Ascending aorta (tissue), 2 donors: ENCODE data around the gene PTPRN2. TPM values are rescaled to one million over a fixed set of nuclear protein-coding genes. Genes with fewer than 3 reads are reported as not detected.
"Not testable (repeated sequence)": the region's sequence is repeated elsewhere in the genome, so short reads cannot be mapped to it uniquely, and the experiment has no call there.

Experiments used
- DNase-seq, 2 donors: peaks; one replicate each; pipeline ENCODE4 v3.0.0-alpha.2; 2019; ENCODE audit warnings: low spot score in 2 of 2
- H3K27ac ChIP-seq, 2 donors: fragments of 200-600 bp; sonication (generic); one replicate each; pipeline ENCODE4 v1.5.1; 2016 to 2017; ENCODE audit warnings: mild to moderate bottlenecking in 1 of 2
- H3K27me3 ChIP-seq: fragments of 200-600 bp; sonication (generic); one replicate; pipeline ENCODE4 v1.5.1; 2017
- H3K36me3 ChIP-seq, 2 donors: fragments of 200-600 bp; sonication (generic); one replicate each; pipeline ENCODE4 v1.5.1; 2016
- H3K4me1 ChIP-seq, 2 donors: fragments of 200-600 bp; sonication (generic); one replicate each; pipeline ENCODE4 v1.5.1; 2016 to 2017; ENCODE audit warnings: mild to moderate bottlenecking in 1 of 2
- H3K4me3 ChIP-seq, 2 donors: fragments of 200-600 bp; sonication (generic); one replicate each; pipeline ENCODE4 v1.5.1; 2016 to 2017; ENCODE audit warnings: mild to moderate bottlenecking in 1 of 2
- H3K9me3 ChIP-seq, 2 donors: fragments of 200-600 bp; sonication (generic); one replicate each; pipeline ENCODE4 v1.5.1; 2016
- CTCF ChIP-seq, 3 experiments: fragments of 200-600 bp in 2 of 3; fragments of 450-650 bp in 1 of 3; sonication (generic) in 2 of 3; IDR thresholded peaks; one replicate each; pipeline ENCODE4 v1.5.1; 2016 to 2019; ENCODE audit warnings: antibody characterized with exemption in 3 of 3, mild to moderate bottlenecking in 1 of 3, moderate library complexity in 1 of 3
- intact Hi-C: fragments of 100-400 bp; cut with DNase I; formaldehyde crosslinking; loops from one replicate; pipeline ENCODE4 v1.15.1; 2023
- total RNA-seq: library from RNA; depleted of rRNA; stranded (reverse); fragments of >200 nt; gene quantifications from one replicate; pipeline ENCODE4 v1.1.0, GENCODE V29; 2016

The PTPRN2 gene
- total RNA-seq, 1 donor from 2014 or later: 7.3 TPM

GRCh38 chr7:157923903-157924630 lies 663.6 kb downstream of the PTPRN2 start:
- Histone ChIP-seq H3K4me1 (no peaks in the 10 kb centered on the region), H3K4me3 (no peak overlapping the region), H3K9me3 (peaks cover 0 to 4% of the 10 kb centered on the region in 2 donors), H3K27ac (no peak overlapping the region), H3K27me3 (no peaks in the 10 kb centered on the region), H3K36me3 (no peaks in the 10 kb centered on the region)
- intact Hi-C loops: no loop called here
- no peak for DNase-seq
- no peak for TF ChIP-seq CTCF (IDR thresholded peaks at IDR 0.05)

GRCh38 chr7:157922576-157922975 lies 665.0 kb downstream of the PTPRN2 start:
- H3K27ac ChIP-seq: no peak overlapping the region
- no peaks in the 10 kb centered on the region for H3K36me3 ChIP-seq
- H3K9me3 ChIP-seq: peaks cover 0 to 4% of the 10 kb centered on the region in 2 donors
- H3K4me3 ChIP-seq: no peak overlapping the region
- no peak for TF ChIP-seq CTCF (IDR thresholded peaks at IDR 0.05)
- DNase-seq: no peak
- no peaks in the 10 kb centered on the region for H3K27me3 ChIP-seq
- intact Hi-C loops: no loop called here
- H3K4me1 ChIP-seq: no peaks in the 10 kb centered on the region

GRCh38 chr7:157918326-157919080 lies 669.1 kb downstream of the PTPRN2 start:
- TF ChIP-seq CTCF (IDR thresholded peaks at IDR 0.05): no peak
- Histone ChIP-seq H3K4me1 (no peaks in the 10 kb centered on the region), H3K4me3 (no peak overlapping the region), H3K27ac (no peak overlapping the region), H3K9me3 (peaks cover 3 to 4% of the 10 kb centered on the region in 2 donors), H3K36me3 (no peaks in the 10 kb centered on the region), H3K27me3 (no peaks in the 10 kb centered on the region)
- no peak for DNase-seq
- intact Hi-C loops: no loop called here

GRCh38 chr7:157916946-157917640 lies 670.5 kb downstream of the PTPRN2 start:
- Histone ChIP-seq H3K27me3 (no peaks in the 10 kb centered on the region), H3K9me3 (peaks cover 3 to 4% of the 10 kb centered on the region in 2 donors), H3K36me3 (no peaks in the 10 kb centered on the region), H3K4me3 (no peak overlapping the region), H3K27ac (no peak overlapping the region), H3K4me1 (no peaks in the 10 kb centered on the region)
- DNase-seq: no peak
- TF ChIP-seq CTCF (IDR thresholded peaks at IDR 0.05): no peak
- intact Hi-C loops: no loop called here

GRCh38 chr7:157910446-157910845 lies 677.2 kb downstream of the PTPRN2 start:
- H3K27me3 ChIP-seq: no peaks in the 10 kb centered on the region
- TF ChIP-seq CTCF (IDR thresholded peaks at IDR 0.05): no peak
- no peaks in the 10 kb centered on the region for H3K36me3 ChIP-seq
- no peak overlapping the region for H3K27ac ChIP-seq
- intact Hi-C loops: no loop called here
- H3K4me1 ChIP-seq: no peaks in the 10 kb centered on the region
- H3K9me3 ChIP-seq: peaks cover 0 to 3% of the 10 kb centered on the region in 2 donors
- H3K4me3 ChIP-seq: no peak overlapping the region
- peak in 1 of 2 donors; percentile 15 for DNase-seq

- H3K4me1 ChIP-seq, DNase-seq, H3K9me3 ChIP-seq, H3K27me3 ChIP-seq, H3K36me3 ChIP-seq, H3K4me3 ChIP-seq, intact Hi-C loops, H3K27ac ChIP-seq: not testable (repeated sequence)
Observed at GRCh38 chr7:157910045-157910444, 677.6 kb downstream of the PTPRN2 start.
